GM12872 (cell line): Measurements from ENCODE around the gene SNTB2.

Experiments
- CTCF ChIP-seq: IDR thresholded peaks from 3 replicates; pipeline ENCODE4 v1.5.1; 2011; ENCODE audit warnings: low read depth, mild to moderate bottlenecking, low read length, moderate library complexity; ENCODE audit not compliant: insufficient read depth

Gene SNTB2

GRCh38 chr16:69239851-69240250, 52.9 kb downstream of the SNTB2 start:
- TF ChIP-seq CTCF: no peak

DNA sequence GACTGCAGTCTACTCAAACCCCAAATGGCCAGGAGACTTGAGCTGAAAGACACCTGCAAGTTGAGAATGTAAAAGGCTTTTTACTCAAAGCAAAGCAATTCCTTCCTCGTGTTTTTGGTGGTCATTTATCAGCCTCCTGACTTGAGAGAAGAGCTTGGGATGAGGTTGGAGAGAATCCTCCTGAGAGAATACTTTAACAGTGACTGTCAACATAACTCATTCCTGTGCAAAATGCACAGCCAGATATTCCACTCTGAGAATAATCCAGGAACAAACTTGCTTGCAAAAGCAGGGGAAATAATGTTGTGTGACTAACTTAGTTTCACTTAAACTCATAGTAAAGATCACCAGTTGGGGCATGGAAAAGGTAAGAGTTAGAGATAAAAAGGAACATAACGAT, 53.4 kb downstream of the SNTB2 start:
- TF ChIP-seq CTCF: no peak

DNA sequence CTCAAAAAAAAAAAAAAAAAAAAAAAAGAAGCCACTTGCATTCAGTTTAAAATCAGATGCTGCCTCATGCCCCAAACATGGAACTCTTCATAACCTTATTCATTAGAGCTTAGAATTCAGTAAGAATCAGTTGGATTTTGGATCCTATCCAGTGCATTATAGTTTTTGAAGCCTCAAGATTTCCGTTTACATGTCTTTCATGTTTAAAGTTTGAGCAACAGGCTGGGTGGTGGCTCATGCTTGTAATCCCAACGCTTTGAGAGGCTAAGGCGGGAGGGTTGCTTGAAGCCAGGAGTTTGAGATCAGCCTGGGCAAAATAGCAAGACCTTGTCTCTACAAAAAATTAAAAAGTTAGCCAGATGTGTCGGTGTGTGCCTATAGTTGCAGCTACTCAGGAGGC, 55.0 kb downstream of the SNTB2 start:
- TF ChIP-seq CTCF: no peak

GRCh38 chr16:69243479-69243878, 56.5 kb downstream of the SNTB2 start:
- TF ChIP-seq CTCF: no peak

- TF ChIP-seq CTCF: no peak
These were observed 57.4 kb downstream of the SNTB2 start for GRCh38 chr16:69244336-69244735.

- TF ChIP-seq CTCF: no peak
These were observed 63.1 kb downstream of the SNTB2 start for GRCh38 chr16:69250081-69250480.

DNA sequence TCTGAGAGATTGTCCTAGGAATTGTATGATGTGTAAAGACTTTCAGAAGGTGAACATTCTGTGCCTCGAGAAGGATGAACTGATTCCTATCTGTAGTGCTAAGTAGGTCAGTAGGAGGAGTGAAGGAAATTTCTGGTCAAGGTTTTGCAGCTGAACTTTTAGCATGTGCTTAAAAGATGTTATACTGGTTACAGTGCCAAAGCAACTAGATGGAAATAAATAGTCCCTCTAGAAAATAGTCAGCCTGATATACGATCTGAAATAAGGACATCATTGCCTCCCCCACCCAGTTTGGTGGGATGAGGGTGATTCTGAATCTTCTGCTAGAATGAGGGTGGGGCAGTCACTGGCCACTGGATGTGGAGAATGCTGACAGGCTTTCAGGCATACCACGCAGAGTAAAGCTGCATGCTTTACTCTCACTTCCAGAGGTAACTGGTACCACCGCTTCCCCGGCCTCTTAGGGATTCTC, 66.9 kb downstream of the SNTB2 start:
- no peak for TF ChIP-seq CTCF

- TF ChIP-seq CTCF: no peak
These were observed 73.1 kb downstream of the SNTB2 start for GRCh38 chr16:69260019-69260418.
